ENCODE data around the gene PLP2. TPM values are rescaled to one million over a fixed set of nuclear protein-coding genes. Genes with fewer than 3 reads are reported as not detected.

PLP2 gene
- total RNA-seq, 2 donors from 2014 or later, result 47.8 to 64.8 TPM

DNA sequence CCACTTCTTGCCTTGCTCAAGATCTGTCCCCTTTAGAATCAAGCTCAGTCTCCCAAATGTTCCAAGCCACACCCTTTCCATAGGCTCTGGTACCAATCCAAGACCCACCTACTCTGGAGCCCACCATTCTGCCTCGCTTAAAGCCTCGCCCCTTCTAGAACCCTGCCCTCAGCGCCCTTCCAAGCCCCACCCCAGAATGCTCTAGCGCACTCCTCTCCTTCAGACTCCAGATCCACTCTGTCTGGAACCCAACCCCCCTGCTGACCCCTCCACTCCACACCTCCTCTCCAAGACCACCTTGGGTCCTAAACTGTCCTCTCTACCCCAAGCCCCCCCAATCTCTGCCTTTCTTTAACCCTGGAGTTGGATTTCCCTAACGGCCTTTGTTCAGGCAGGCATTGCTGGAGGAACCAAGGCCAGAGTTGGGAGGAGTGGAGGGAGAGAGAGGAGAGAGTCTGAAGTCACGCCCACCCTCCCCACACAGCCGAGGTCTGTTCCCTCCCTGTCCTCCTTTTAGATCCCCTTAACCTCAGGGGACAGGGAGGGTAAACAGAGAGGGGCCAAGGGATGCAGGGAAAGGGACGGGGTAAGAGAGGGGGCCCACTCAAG, 16.9 kb downstream of the PLP2 start:
- Histone ChIP-seq H3K27me3 (no peaks in the 10 kb centered on the region), H3K4me1 (peaks cover 0 to 11% of the 10 kb centered on the region in 2 donors), H3K27ac (no peak overlapping the region), H3K36me3 (no peaks in the 10 kb centered on the region), H3K9me3 (no peaks in the 10 kb centered on the region), H3K4me3 (no peak overlapping the region)
- TF ChIP-seq, protein P1, sequence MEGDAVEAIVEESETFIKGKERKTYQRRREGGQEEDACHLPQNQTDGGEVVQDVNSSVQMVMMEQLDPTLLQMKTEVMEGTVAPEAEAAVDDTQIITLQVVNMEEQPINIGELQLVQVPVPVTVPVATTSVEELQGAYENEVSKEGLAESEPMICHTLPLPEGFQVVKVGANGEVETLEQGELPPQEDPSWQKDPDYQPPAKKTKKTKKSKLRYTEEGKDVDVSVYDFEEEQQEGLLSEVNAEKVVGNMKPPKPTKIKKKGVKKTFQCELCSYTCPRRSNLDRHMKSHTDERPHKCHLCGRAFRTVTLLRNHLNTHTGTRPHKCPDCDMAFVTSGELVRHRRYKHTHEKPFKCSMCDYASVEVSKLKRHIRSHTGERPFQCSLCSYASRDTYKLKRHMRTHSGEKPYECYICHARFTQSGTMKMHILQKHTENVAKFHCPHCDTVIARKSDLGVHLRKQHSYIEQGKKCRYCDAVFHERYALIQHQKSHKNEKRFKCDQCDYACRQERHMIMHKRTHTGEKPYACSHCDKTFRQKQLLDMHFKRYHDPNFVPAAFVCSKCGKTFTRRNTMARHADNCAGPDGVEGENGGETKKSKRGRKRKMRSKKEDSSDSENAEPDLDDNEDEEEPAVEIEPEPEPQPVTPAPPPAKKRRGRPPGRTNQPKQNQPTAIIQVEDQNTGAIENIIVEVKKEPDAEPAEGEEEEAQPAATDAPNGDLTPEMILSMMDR (IDR thresholded peaks at IDR 0.05), result no peak
- no peak for DNase-seq (ENCODE audit: low spot score)

DNA sequence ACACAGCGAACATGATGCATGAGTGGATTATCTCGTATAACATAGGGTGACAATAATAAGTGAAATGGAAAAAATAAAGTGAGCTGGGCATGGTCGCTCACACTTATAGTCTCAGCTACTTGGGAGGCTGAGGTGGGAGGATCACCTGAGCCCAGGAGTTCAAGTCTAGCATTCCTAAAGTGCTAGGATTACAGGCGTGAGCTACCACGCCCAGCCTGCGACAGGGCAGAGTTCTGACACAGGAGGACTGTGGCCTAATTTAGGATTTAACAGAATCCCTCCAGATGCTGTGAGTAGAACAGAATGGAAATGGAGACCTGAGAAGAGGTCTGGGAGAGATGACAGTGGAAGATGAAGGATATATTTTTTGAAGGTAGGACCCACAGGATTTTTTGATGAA, 17.9 kb downstream of the PLP2 start:
- Histone ChIP-seq H3K27me3 (no peaks in the 10 kb centered on the region), H3K4me1 (peaks cover 0 to 9% of the 10 kb centered on the region in 2 donors), H3K27ac (peak overlapping the region; percentile 78 to 81), H3K36me3 (no peaks in the 10 kb centered on the region), H3K4me3 (no peak overlapping the region), H3K9me3 (no peaks in the 10 kb centered on the region)
- TF ChIP-seq, protein P1 (IDR thresholded peaks at IDR 0.05), result no peak
- DNase-seq (ENCODE audit: low spot score), result no peak

DNA sequence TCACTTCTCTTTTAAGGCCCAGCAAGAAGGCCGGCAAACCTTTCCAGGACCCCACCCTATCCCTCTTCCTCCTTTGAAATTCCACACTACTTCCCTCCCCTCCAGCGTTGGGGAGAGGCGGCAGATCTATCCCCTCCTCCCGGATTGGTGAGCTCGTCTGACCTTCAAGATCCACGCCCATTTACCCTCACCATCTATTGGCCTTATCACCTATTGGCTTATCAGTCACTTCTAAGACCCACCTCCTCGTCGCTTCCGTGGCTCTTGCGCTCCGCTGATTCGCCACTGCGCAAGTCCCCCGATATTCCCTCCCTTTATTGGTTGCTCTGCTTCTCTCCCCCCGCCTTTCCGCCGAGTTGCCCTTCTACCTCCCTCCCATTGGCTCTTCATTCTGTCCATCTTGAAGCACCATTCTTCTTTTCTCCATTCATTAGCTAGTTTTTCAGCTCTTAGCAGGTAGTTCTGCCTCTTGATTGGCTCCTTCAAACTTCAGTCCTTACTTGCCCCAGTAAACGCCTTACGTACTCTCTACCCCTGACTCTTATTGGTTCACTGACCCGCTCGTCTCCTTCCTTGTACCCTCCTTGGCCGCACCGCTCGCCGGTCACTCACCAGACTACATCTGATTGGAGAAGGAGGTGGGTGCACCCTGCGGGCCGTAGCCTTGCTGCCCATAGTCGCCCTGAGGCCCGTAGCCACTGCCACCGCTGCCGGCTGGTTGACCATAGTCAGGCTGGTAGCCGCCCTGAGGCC, 19.3 kb downstream of the PLP2 start:
- no peaks in the 10 kb centered on the region for H3K4me1 ChIP-seq
- no peaks in the 10 kb centered on the region for H3K36me3 ChIP-seq
- no peaks in the 10 kb centered on the region for H3K9me3 ChIP-seq
- TF ChIP-seq, protein P1 (IDR thresholded peaks at IDR 0.05), result no peak
- peak overlapping the region; percentile 81 to 85 for H3K27ac ChIP-seq
- peak; percentile 95 for DNase-seq (ENCODE audit: low spot score)
- no peaks in the 10 kb centered on the region for H3K27me3 ChIP-seq
- H3K4me3 ChIP-seq, result peak overlapping the region; percentile 45 to 61

DNA sequence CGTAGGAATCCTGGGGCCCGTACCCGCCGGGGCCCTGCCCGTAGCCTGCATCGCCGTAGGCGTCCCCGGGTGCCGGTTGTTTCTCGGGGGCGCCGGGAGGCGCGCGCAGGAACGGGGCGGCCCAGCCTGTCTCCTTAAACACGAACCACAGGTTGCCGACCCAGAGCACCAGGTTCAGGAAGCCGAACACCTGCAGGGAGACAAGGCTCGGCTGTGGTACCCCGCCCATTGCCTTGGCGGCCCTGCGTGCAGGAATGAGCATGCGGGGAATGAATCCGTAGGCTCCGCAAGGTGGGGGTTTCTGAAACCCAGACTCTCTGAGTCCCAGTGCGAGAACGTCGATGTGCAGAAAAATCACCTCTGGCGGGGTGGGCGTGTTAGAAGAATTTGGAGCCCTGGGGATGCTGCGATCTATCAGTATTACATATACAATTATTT, 19.9 kb downstream of the PLP2 start:
- TF ChIP-seq, protein P1 (IDR thresholded peaks at IDR 0.05), result no peak
- no peak for DNase-seq (ENCODE audit: low spot score)
- no peaks in the 10 kb centered on the region for H3K36me3 ChIP-seq
- H3K27ac ChIP-seq, result peak overlapping the region; percentile 80 to 85
- H3K27me3 ChIP-seq, result no peaks in the 10 kb centered on the region
- H3K4me3 ChIP-seq, result peak overlapping the region; percentile 45 to 61
- H3K4me1 ChIP-seq, result no peaks in the 10 kb centered on the region
- H3K9me3 ChIP-seq, result no peaks in the 10 kb centered on the region

DNA sequence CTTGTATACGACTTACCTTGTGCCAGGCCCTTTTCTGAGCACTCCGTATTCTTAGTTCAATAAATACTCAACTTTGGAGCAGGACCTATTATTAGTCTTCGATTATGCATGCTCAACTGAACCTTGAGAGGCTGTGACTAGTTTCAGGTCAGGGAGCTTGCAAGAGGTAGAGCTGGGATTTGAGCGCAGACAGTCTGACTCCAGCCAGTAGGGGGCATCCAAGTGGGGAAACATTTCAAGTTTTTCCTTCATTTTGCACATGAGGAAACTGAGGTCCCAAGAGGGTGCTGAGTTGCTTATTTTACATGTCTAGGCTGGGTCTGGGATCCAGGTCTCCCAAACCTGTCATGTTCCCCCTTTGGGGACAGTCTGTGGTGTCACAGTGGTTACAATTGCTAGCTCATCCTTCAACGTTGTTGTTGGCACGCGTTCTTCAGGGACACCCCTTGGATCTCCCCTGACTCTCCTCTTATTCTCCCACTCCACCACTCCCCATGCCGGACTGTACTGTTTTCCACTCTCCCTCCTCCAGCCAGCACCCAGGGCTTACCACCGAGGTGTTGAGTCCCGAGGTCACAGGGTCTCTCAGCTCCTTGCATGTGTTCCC, 21.1 kb downstream of the PLP2 start:
- DNase-seq (ENCODE audit: low spot score), result no peak
- Histone ChIP-seq H3K27me3 (no peaks in the 10 kb centered on the region), H3K36me3 (no peaks in the 10 kb centered on the region), H3K27ac (no peak overlapping the region), H3K9me3 (no peaks in the 10 kb centered on the region), H3K4me1 (no peaks in the 10 kb centered on the region), H3K4me3 (no peak overlapping the region)
- TF ChIP-seq, protein P1 (IDR thresholded peaks at IDR 0.05), result peak; percentile 21 to 65

Data from right atrium auricular region (tissue), 2 donors.